Activated CD8-positive, alpha-beta memory T cell treated with anti-CD3 and anti-CD28 coated beads for 4 hours (primary cell): ENCODE measurements around the gene ADGRL1.
"Not testable (repeated sequence)": the region's sequence is repeated elsewhere in the genome, so short reads cannot be mapped to it uniquely, and the experiment has no call there.

ENCODE experiments used
- DNase-seq, 2 donors: peaks; one replicate each; pipeline ENCODE4 v3.0.0-alpha.2; 2020; ENCODE audit warnings: low read depth in 2 of 2

The ADGRL1 gene

GRCh38 chr19:14218620-14219330 lies 12.8 kb upstream of the ADGRL1 start:
- no peak for DNase-seq

GRCh38 chr19:14217886-14218285 lies 11.9 kb upstream of the ADGRL1 start:
- DNase-seq, result not testable (repeated sequence)

- DNase-seq, result no peak
These were observed 8.6 kb upstream of the ADGRL1 start for GRCh38 chr19:14214580-14214979.

GRCh38 chr19:14210182-14210581 lies 4.2 kb upstream of the ADGRL1 start:
- DNase-seq, result not testable (repeated sequence)

- DNase-seq, result not testable (repeated sequence)
These were observed 3.4 kb upstream of the ADGRL1 start for GRCh38 chr19:14209401-14209800.

GRCh38 chr19:14208496-14208895 lies 2.5 kb upstream of the ADGRL1 start:
- DNase-seq, result not testable (repeated sequence)

- DNase-seq, result not testable (repeated sequence)
These were observed 1.8 kb upstream of the ADGRL1 start for GRCh38 chr19:14207796-14208195.

- DNase-seq, result peak; percentile 53 to 62
These were observed 1.1 kb upstream of the ADGRL1 start for GRCh38 chr19:14206737-14207726.

GRCh38 chr19:14206308-14206707 lies 339 bp upstream of the ADGRL1 start:
- not testable (repeated sequence) for DNase-seq

- DNase-seq, result not testable (repeated sequence)
These were observed 1.1 kb downstream of the ADGRL1 start for GRCh38 chr19:14204676-14205451.

- DNase-seq, result not testable (repeated sequence)
These were observed 1.8 kb downstream of the ADGRL1 start for GRCh38 chr19:14204219-14204618.

- not testable (repeated sequence) for DNase-seq
These were observed 2.2 kb downstream of the ADGRL1 start for GRCh38 chr19:14203788-14204187.

GRCh38 chr19:14203177-14203576 lies 2.8 kb downstream of the ADGRL1 start:
- no peak for DNase-seq

GRCh38 chr19:14201481-14201880 lies 4.5 kb downstream of the ADGRL1 start:
- DNase-seq, result not testable (repeated sequence)

- peak; percentile 18 to 30 for DNase-seq
These were observed 5.7 kb downstream of the ADGRL1 start for GRCh38 chr19:14200147-14200841.

- DNase-seq, result no peak
These were observed 7.3 kb downstream of the ADGRL1 start for GRCh38 chr19:14198384-14199376.

GRCh38 chr19:14197882-14198281 lies 8.1 kb downstream of the ADGRL1 start:
- DNase-seq, result no peak

- DNase-seq, result not testable (repeated sequence)
These were observed 8.7 kb downstream of the ADGRL1 start for GRCh38 chr19:14197288-14197687.

GRCh38 chr19:14196105-14196504 lies 9.9 kb downstream of the ADGRL1 start:
- peak; percentile 49 to 60 for DNase-seq

GRCh38 chr19:14195216-14195615 lies 10.8 kb downstream of the ADGRL1 start:
- not testable (repeated sequence) for DNase-seq
